Thoracic aorta (tissue), 2 donors: Measurements from ENCODE around the gene NHERF1. TPM values are rescaled to one million over a fixed set of nuclear protein-coding genes. Genes with fewer than 3 reads are reported as not detected.

Source experiments
- ATAC-seq: fragments of 150-250 bp; one replicate; pipeline ENCODE4 v1.8.0; 2017; ENCODE audit warnings: low read depth; ENCODE audit not compliant: insufficient number of reproducible peaks, low FRiP score
- DNase-seq: peaks from one replicate; pipeline ENCODE4 v3.0.0-alpha.2; 2020; ENCODE audit warnings: low spot score
- H3K27ac ChIP-seq, 2 donors: fragments of 200-600 bp; sonication (generic); 1 replicate in 1 of 2; 2 replicates in 1 of 2; pipeline ENCODE4 v1.5.1; 2016; ENCODE audit warnings: mild to moderate bottlenecking in 2 of 2, moderate library complexity in 2 of 2
- H3K27me3 ChIP-seq: fragments of 200-600 bp; sonication (generic); replicated peaks from 2 replicates; pipeline ENCODE4 v1.6.0; 2016; ENCODE audit warnings: mild to moderate bottlenecking; ENCODE audit not compliant: insufficient read depth
- H3K36me3 ChIP-seq: fragments of 200-600 bp; sonication (generic); one replicate; pipeline ENCODE4 v1.5.1; 2016
- H3K4me1 ChIP-seq, 2 donors: fragments of 200-600 bp; sonication (generic); 1 replicate in 1 of 2; 2 replicates in 1 of 2; pipeline versions ENCODE4 v1.5.1 to v1.6.0; 2016; ENCODE audit warnings: low read depth in 2 of 2, mild to moderate bottlenecking in 1 of 2; ENCODE audit not compliant: control insufficient read depth in 1 of 2
- H3K4me3 ChIP-seq: fragments of 200-600 bp; sonication (generic); 2 replicates; pipeline ENCODE4 v1.5.1; 2016; ENCODE audit warnings: mild to moderate bottlenecking
- H3K9me3 ChIP-seq: fragments of 200-600 bp; sonication (generic); 2 replicates; pipeline ENCODE4 v1.5.1; 2016
- CTCF ChIP-seq: fragments of 200-600 bp; sonication (generic); IDR thresholded peaks from one replicate; pipeline ENCODE4 v1.5.1; 2019; ENCODE audit warnings: antibody characterized with exemption
- total RNA-seq, 2 donors: library from RNA; depleted of rRNA; stranded (reverse); fragments of >200 nt; gene quantifications; one replicate each; pipeline versions ENCODE4 v1.1.0 to v1.2.3, GENCODE V29; 2016

NHERF1 gene
- total RNA-seq, 2 donors from 2014 or later: 23.2 to 32.8 TPM

- Histone ChIP-seq H3K4me1 (peaks cover 15 to 41% of the 10 kb centered on the region in 2 donors), H3K4me3 (no peak overlapping the region), H3K36me3 (peaks cover 26% of the 10 kb centered on the region), H3K27ac (no peak overlapping the region), H3K27me3 (no peaks in the 10 kb centered on the region), H3K9me3 (no peaks in the 10 kb centered on the region)
- TF ChIP-seq CTCF: peak; percentile 66
- ATAC-seq: no peak
- DNase-seq: no peak
Observed at GRCh38 chr17:74770498-74771318, 22.3 kb downstream of the NHERF1 start.

DNA sequence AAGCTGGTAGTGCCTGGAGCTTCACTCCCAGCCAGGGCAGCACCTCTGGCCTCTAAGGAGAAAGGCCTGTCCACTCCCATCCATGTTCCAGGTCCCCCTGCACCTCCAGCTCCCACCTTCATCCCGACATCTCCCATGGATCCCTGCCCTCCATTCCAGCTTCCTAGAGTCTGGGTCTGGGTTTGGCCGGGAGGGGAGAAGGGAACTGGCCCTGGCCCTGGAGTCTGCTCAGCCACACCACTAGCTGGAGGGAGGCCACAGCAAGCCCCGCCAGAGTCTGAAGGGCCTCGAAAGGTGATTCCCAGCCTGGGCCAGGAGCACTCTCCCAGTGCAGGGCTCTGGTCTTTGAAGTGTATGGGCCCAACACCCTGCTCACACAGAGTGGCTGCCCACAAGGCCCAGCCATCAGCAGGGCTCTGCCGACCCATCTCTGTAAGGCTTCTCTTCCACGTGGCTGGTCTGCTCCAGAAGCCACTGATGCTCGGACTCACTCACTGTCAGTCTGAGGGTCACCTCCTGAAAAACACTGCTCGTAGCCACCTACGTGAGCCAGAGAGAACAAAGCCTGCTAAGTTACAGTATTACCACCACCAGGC is 23.0 kb downstream of the NHERF1 start:
- no peak overlapping the region for H3K27ac ChIP-seq
- H3K27me3 ChIP-seq: no peaks in the 10 kb centered on the region
- no peaks in the 10 kb centered on the region for H3K9me3 ChIP-seq
- no peak overlapping the region for H3K4me3 ChIP-seq
- H3K36me3 ChIP-seq: peaks cover 26% of the 10 kb centered on the region
- TF ChIP-seq CTCF: no peak
- ATAC-seq (no peak), DNase-seq (no peak)
- H3K4me1 ChIP-seq: peaks cover 15 to 41% of the 10 kb centered on the region in 2 donors

DNA sequence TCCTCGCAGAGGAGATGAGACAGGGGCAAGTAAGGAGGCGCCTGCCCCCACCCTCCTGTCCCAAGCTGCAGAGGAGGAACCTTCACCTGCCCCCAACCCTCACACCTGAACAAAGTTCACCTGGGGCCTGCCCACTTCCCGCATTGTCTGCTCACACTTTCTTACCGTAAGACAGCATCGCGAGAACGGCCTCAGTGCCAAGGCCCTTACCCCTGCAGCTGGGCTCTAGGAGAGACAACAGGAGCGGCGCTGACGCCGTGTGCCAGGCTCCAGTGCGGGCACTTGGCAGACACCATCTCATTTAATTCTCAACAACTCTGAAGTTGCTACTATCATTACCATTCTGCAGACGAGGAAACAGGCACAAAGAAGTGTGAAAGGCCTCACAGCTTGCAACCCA is 23.6 kb downstream of the NHERF1 start:
- Histone ChIP-seq H3K4me3 (no peak overlapping the region), H3K9me3 (no peaks in the 10 kb centered on the region), H3K27me3 (no peaks in the 10 kb centered on the region), H3K27ac (no peak overlapping the region), H3K36me3 (peaks cover 26% of the 10 kb centered on the region), H3K4me1 (peaks cover 18 to 43% of the 10 kb centered on the region in 2 donors)
- DNase-seq (no peak), ATAC-seq (no peak)
- TF ChIP-seq CTCF: no peak

DNA sequence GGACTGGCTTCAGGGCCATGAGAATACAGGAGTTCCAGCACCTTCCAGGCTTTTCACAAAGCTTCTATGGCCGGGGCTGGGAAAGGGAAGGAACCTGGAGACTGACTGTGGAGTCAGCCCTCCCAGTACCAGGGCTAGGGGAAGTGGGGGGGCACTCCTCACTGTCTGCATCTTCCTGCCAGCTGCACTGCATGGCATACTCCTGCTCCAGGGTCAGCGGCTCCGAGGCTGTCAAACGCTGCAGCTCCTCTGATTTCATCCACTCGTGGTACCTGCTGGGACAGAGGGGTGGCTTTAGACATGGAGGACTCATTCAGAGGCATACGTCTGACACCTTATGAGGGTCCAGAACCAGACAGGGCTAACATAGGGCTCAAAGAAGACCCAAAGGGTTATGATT is 25.0 kb downstream of the NHERF1 start:
- Histone ChIP-seq H3K27me3 (no peaks in the 10 kb centered on the region), H3K27ac (no peak overlapping the region), H3K4me1 (peaks cover 18 to 39% of the 10 kb centered on the region in 2 donors), H3K36me3 (peaks cover 26% of the 10 kb centered on the region), H3K9me3 (no peaks in the 10 kb centered on the region), H3K4me3 (no peak overlapping the region)
- ATAC-seq (no peak), DNase-seq (no peak)
- no peak for TF ChIP-seq CTCF

- TF ChIP-seq CTCF: no peak
- Histone ChIP-seq H3K4me3 (no peak overlapping the region), H3K9me3 (no peaks in the 10 kb centered on the region), H3K4me1 (peaks cover 15 to 34% of the 10 kb centered on the region in 2 donors), H3K36me3 (peaks cover 26% of the 10 kb centered on the region), H3K27me3 (no peaks in the 10 kb centered on the region), H3K27ac (no peak overlapping the region)
- ATAC-seq (no peak), DNase-seq (no peak)
Observed at GRCh38 chr17:74773871-74774286, 25.5 kb downstream of the NHERF1 start.
